Pancreas (tissue), 10 donors: Measurements from ENCODE around the gene GABBR2. TPM values are rescaled to one million over a fixed set of nuclear protein-coding genes. Genes with fewer than 3 reads are reported as not detected.

Experiments used
- ATAC-seq, 4 donors: fragments of 200-7000 bp; cut with Tn5 transposase; one replicate each; pipeline versions ENCODE4 v1.8.0 to v1.9.1; 2020; ENCODE audit warnings: mild to moderate bottlenecking in 4 of 4, moderate library complexity in 4 of 4
- DNase-seq, 6 donors: peaks; one replicate each; pipeline ENCODE4 v3.0.0-alpha.2; 2020
- FAIRE-seq: peaks from 2 replicates; lab custom pipeline; 2012; peaks lifted over from hg19 to GRCh38; lab: Jason Lieb, UNC
- H3K27ac ChIP-seq, 4 donors: fragments of 200-600 bp; sonication (generic); 1 replicate in 3 of 4; 2 replicates in 1 of 4; pipeline versions ENCODE4 v1.5.0 to v1.8.0; 2020
- H3K27me3 ChIP-seq, 4 donors: fragments of 200-600 bp; one replicate each; pipeline ENCODE4 v1.8.0; 2021
- H3K36me3 ChIP-seq, 3 donors: fragments of 200-600 bp; sonication (generic) in 1 of 3; one replicate each; pipeline versions ENCODE4 v1.5.0 to v1.8.0; 2020 to 2021
- H3K4me1 ChIP-seq, 3 donors: fragments of 200-600 bp; one replicate each; pipeline ENCODE4 v1.8.0; 2021
- H3K4me3 ChIP-seq, 4 donors: fragments of 200-600 bp; sonication (generic) in 2 of 4; one replicate each; pipeline versions ENCODE4 v1.5.0 to v1.8.0; 2020 to 2021
- H3K9me3 ChIP-seq, 4 donors: fragments of 200-600 bp; one replicate each; pipeline ENCODE4 v1.8.0; 2021
- CTCF ChIP-seq, 4 donors: fragments of 200-600 bp; sonication (generic) in 3 of 4; IDR thresholded peaks; one replicate each; pipeline versions ENCODE4 v1.5.0 to v1.8.0; 2021; ENCODE audit warnings: antibody characterized with exemption in 4 of 4
- WGBS, 2 donors: extraction: QIAGEN DNeasy Blood & Tissue Kit; methylation state at CpG; one replicate each; pipeline ENCODE4 v1.1.7; 2013; 5-methylcytosine and 5-hydroxymethylcytosine counted together
- intact Hi-C, 3 donors: fragments of 100-400 bp; cut with DNase I; formaldehyde crosslinking; loops; one replicate each; pipeline versions ENCODE4 v1.11.1 to v1.14.2; 2022
- polyA plus RNA-seq, 2 donors: library from polyadenylated mRNA; stranded (reverse); fragments of 200-250 nt; gene quantifications; one replicate each; pipeline ENCODE4 v1.2.3, GENCODE V29; 2013
- total RNA-seq, 6 donors: library from RNA; stranded (reverse); fragmentation: NEBNext Ultra II Directional in 4 of 6; extraction: Animal tissue kit (Norgen Biotek cat#: 25700) in 4 of 6; gene quantifications; one replicate each; pipeline versions ENCODE4 v1.2.1 to v1.2.4, GENCODE V29; 2021 to 2023
- donor health status: healthy with polysubstance abuse.
- donor health status: DM: no; HTN: no; CAD: no; lungs with moderate emphysema.
- donor health status: DM: no; HTN: no; CAD: no.
- donor health status: control.
- donor health status: control.
- donor health status: Bipolar disorder and iron deficiency.
- donor health status: DM: yes; HTN: yes; CAD: no.
- donor health status: DM: no; HTN: no; CAD: no.
- donor health status: DM: no; HTN: no; CAD: no.
- donor health status: DM: yes; HTN: yes; CAD: no.

Gene GABBR2
- total and polyA plus RNA-seq, 8 donors = 0.04 to 0.14 (median 0.07) TPM; not detected in 4

DNA sequence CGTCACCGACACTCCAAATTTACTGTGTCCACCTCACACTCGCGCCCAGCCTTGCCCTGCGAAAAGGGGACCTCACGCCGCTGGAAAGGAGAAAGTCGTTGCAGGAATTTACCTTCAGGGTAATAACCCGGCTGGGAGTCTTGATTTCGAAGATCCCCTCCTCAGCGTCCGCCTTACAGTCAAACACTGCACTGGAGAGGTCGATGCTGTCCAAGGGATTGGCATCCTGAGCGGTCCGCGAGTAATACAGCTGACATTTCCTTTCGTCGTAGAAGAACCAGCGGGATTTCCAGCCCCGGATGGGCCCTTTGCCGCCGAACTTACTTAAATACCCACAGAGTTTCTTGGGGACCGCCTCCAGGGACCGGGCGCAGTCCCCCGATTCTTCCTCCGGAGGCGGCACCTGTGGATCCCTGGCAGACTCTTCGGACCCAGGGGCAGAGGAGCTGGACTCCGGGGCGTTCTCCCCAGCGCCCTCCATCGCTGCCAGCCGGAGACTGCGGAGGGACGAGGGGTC is 453.6 kb downstream of the GABBR2 start:
- Histone ChIP-seq H3K4me3 (peak overlapping the region; percentile 63 to 87 (median 73)), H3K9me3 (no peaks in the 10 kb centered on the region), H3K4me1 (peaks cover 0 to 8% (median 6%) of the 10 kb centered on the region in 3 donors), H3K27me3 (no peaks in the 10 kb centered on the region), H3K27ac (peak overlapping the region in 3 of 4 donors; percentile 90 to 97 (median 94)), H3K36me3 (no peaks in the 10 kb centered on the region)
- DNase-seq (peak in 2 of 6 donors; percentile 40 to 62), ATAC-seq (peak; percentile 25 to 34 (median 28)), FAIRE-seq (no peak)
- 0 to 1% methylated on average over 36 of the region's 36 CpGs for WGBS, 2 donors
- TF ChIP-seq CTCF (IDR thresholded peaks at IDR 0.05) = no peak
- intact Hi-C loops = loop anchor here in 1 of 3 donors (10.0 kb wide), 1 partner anchor 180 kb away; no protein-coding TSS in a partner anchor

- FAIRE-seq (no peak), ATAC-seq (no peak), DNase-seq (no peak)
- H3K4me1 ChIP-seq = peaks cover 0 to 8% (median 6%) of the 10 kb centered on the region in 3 donors
- no peaks in the 10 kb centered on the region for H3K9me3 ChIP-seq
- 19 to 32% methylated on average over 5 of the region's 5 CpGs for WGBS, 2 donors
- H3K4me3 ChIP-seq = peak overlapping the region; percentile 63 to 87 (median 73)
- intact Hi-C loops = loop anchor here in 2 of 3 donors (5.0 to 10.0 kb wide), 2 partner anchors 47 to 180 kb away; no protein-coding TSS in a partner anchor
- H3K27ac ChIP-seq = no peak overlapping the region
- no peaks in the 10 kb centered on the region for H3K36me3 ChIP-seq
- H3K27me3 ChIP-seq = no peaks in the 10 kb centered on the region
- TF ChIP-seq CTCF (IDR thresholded peaks at IDR 0.05) = no peak
These were observed 454.3 kb downstream of the GABBR2 start for GRCh38 chr9:98254228-98255060.

- H3K36me3 ChIP-seq = no peaks in the 10 kb centered on the region
- WGBS, 2 donors = 85 to 91% methylated on average over 3 of the region's 3 CpGs
- DNase-seq (no peak), ATAC-seq (no peak), FAIRE-seq (no peak)
- H3K27me3 ChIP-seq = no peaks in the 10 kb centered on the region
- intact Hi-C loops = loop anchor here in 2 of 3 donors (5.0 to 10.0 kb wide), 2 partner anchors 46 to 179 kb away; no protein-coding TSS in a partner anchor
- H3K4me1 ChIP-seq = peaks cover 0 to 8% (median 6%) of the 10 kb centered on the region in 3 donors
- no peak overlapping the region for H3K27ac ChIP-seq
- H3K4me3 ChIP-seq = no peak overlapping the region
- H3K9me3 ChIP-seq = no peaks in the 10 kb centered on the region
- TF ChIP-seq CTCF (IDR thresholded peaks at IDR 0.05) = no peak
These were observed 455.2 kb downstream of the GABBR2 start for GRCh38 chr9:98253565-98253964.

DNA sequence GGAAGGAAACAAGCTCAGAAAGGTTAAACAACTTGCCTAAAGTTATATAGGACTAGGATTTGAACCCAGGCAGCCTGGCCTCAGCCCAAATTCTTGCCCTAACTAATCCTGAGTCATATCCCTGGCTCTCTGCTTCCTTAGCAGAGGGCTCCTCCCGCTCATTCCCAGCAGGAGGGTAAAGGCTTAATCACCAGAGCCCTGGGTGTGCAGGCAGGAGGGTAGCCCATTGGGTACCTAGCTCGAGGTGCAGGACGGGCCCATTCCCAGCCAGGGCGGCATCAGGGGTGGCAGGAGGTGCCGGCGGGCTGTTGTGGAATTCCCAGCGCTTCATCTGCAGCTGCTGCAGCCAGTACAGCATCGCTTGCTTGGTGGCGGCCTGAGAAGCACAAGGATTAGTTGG is 457.2 kb downstream of the GABBR2 start:
- Histone ChIP-seq H3K9me3 (no peaks in the 10 kb centered on the region), H3K4me1 (peaks cover 0 to 8% (median 6%) of the 10 kb centered on the region in 3 donors), H3K27me3 (no peaks in the 10 kb centered on the region), H3K27ac (no peak overlapping the region), H3K36me3 (no peaks in the 10 kb centered on the region), H3K4me3 (no peak overlapping the region)
- TF ChIP-seq CTCF (IDR thresholded peaks at IDR 0.05) = no peak
- 86 to 89% methylated on average over 9 of the region's 9 CpGs for WGBS, 2 donors
- DNase-seq (peak in 1 of 6 donors; percentile 52), ATAC-seq (no peak), FAIRE-seq (no peak)
- intact Hi-C loops = loop anchor here in 2 of 3 donors (5.0 to 10.0 kb wide), 2 partner anchors 44 to 177 kb away; no protein-coding TSS in a partner anchor
